Right cardiac atrium (tissue), 5 donors: ENCODE data around the gene DNAJC5G. TPM values are rescaled to one million over a fixed set of nuclear protein-coding genes. Genes with fewer than 3 reads are reported as not detected.

Experiments
- ATAC-seq, 2 donors: fragments of 200-7000 bp; cut with Tn5 transposase; one replicate each; pipeline versions ENCODE4 v1.8.0 to v1.9.1; 2020; ENCODE audit warnings: moderate library complexity in 2 of 2, mild to moderate bottlenecking in 1 of 2
- DNase-seq, 3 donors: peaks; one replicate each; pipeline ENCODE4 v3.0.0-alpha.2; 2020
- H3K27ac ChIP-seq: one replicate; pipeline ENCODE4 v1.5.1; 2013; ENCODE audit warnings: mild to moderate bottlenecking, low read length, control low read depth, moderate library complexity
- H3K27me3 ChIP-seq: one replicate; pipeline ENCODE4 v1.6.1; 2013; ENCODE audit not compliant: control insufficient read depth, insufficient read depth
- H3K4me1 ChIP-seq: one replicate; pipeline ENCODE4 v1.6.1; 2013; ENCODE audit warnings: low read length; ENCODE audit not compliant: control insufficient read depth, insufficient read depth
- H3K4me3 ChIP-seq: one replicate; pipeline ENCODE4 v1.5.1; 2013; ENCODE audit warnings: low read length, control low read depth
- H3K9me3 ChIP-seq: one replicate; pipeline ENCODE4 v1.6.1; 2013; ENCODE audit warnings: low read length; ENCODE audit not compliant: control insufficient read depth
- WGBS: extraction: QIAGEN DNeasy Blood & Tissue Kit; methylation state at CpG from one replicate; pipeline ENCODE4 v1.1.7; 2013; 5-methylcytosine and 5-hydroxymethylcytosine counted together
- intact Hi-C, 4 donors: fragments of 100-400 bp; cut with DNase I; formaldehyde crosslinking; loops; one replicate each; pipeline versions ENCODE4 v1.11.0 to v1.14.0; 2022 to 2023
- polyA plus RNA-seq: library from polyadenylated mRNA; stranded (reverse); fragments of 200-250 nt; gene quantifications from one replicate; pipeline ENCODE4 v1.2.3, GENCODE V29; 2013
- total RNA-seq, 4 donors: library from RNA; stranded (reverse); fragmentation: NEBNext Ultra II Directional; extraction: Animal tissue kit (Norgen Biotek cat#: 25700); gene quantifications; one replicate each; pipeline ENCODE4 v1.2.1, GENCODE V29; 2021
- donor health status: healthy with polysubstance abuse.
- donor health status: DM: no; HTN: yes; CAD: no.
- donor health status: DM: no; HTN: no; CAD: no.
- donor health status: DM: no; HTN: yes; CAD: no; lungs with severe emphysema.
- donor health status: DM: yes; HTN: yes; CAD: no.

The DNAJC5G gene
- total and polyA plus RNA-seq, 5 donors: 1.3 to 3.0 (median 2.1) TPM

DNA sequence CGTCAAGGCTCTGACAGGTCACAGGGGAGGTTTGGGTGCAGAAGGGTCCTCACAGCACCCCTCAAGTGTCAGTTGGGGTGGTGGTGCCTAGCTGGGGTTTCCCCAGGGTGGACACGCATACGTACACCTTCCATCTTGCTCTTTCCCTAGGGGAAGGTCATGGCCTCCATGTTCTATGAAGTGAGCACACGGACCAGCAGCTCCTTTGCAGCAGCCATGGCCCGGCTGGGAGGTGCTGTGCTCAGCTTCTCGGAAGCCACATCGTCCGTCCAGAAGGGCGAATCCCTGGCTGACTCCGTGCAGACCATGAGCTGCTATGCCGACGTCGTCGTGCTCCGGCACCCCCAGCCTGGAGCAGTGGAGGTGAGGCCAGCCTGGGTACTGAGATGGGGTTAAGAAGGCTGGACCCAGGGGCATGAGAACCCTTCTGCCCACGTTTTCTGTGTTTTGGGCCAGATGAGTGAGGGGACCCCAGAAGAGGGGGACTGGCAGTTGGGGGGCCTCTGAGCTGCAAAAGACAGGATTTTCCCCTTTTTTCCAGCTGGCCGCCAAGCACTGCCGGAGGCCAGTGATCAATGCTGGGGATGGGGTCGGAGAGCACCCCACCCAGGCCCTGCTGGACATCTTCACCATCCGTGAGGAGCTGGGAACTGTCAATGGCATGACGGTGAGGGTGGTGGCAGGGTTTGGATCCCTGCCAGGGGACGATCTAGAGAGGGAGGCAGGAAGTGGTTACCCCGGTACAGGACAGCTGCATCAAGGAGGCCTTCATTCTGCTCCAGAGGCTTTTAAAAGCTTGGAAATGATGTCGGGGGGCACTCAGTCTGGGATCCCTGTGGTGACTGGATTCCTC lies 33.2 kb upstream of the DNAJC5G start:
- Histone ChIP-seq H3K4me1 (peaks cover 1% of the 10 kb centered on the region), H3K27ac (no peak overlapping the region), H3K4me3 (no peak overlapping the region), H3K9me3 (no peaks in the 10 kb centered on the region), H3K27me3 (no peaks in the 10 kb centered on the region)
- 82% methylated on average over 24 of the region's 24 CpGs for WGBS
- intact Hi-C loops: no loop called here
- DNase-seq (peak in 2 of 3 donors; percentile 21 to 33), ATAC-seq (no peak)

DNA sequence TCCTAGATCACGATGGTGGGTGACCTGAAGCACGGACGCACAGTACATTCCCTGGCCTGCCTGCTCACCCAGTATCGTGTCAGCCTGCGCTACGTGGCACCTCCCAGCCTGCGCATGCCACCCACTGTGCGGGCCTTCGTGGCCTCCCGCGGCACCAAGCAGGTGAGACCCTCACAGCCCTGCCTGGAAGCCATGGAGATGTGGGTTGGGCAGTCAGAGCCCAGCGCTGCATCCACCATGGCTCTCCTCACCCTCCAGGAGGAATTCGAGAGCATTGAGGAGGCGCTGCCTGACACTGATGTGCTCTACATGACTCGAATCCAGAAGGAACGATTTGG lies 32.6 kb upstream of the DNAJC5G start:
- Histone ChIP-seq H3K27ac (no peak overlapping the region), H3K4me3 (no peak overlapping the region), H3K27me3 (no peaks in the 10 kb centered on the region), H3K9me3 (no peaks in the 10 kb centered on the region), H3K4me1 (peaks cover 1% of the 10 kb centered on the region)
- DNase-seq (peak in 2 of 3 donors; percentile 41 to 43), ATAC-seq (peak in 1 of 2 donors; percentile 2)
- intact Hi-C loops: no loop called here
- WGBS: 93% methylated on average over 16 of the region's 16 CpGs

DNA sequence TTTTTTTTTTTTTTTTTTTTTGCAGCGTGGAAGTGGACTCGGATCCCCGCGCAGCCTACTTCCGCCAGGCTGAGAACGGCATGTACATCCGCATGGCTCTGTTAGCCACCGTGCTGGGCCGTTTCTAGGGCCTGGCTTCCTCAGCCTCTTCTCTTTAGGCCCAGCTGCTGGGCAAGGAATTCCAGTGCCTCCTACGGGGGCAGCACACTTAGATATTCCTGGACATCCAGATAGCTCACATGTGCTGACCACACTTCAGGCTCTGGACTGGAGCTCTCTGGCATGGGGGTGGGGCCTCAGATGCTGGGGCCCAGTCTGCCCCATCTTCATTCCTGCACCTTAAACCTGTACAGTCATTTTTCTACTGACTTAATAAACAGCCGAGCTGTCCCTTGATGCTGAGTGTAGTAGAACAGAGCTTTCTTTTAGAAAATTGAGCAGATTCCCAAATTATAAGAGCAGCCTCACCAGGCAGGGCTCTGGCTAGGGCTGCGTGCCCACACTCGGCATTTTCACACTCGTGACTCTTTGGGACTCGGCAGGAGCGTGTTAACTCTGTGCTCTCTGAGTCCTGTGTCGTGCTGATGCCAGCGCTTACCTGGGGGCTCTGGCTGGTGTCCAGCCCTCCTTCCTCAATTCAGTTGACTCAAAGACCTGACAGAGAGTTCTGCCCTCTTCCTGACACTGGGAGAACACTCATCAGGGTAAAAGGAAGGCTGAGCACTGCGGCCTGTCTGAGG lies 31.7 kb upstream of the DNAJC5G start:
- Histone ChIP-seq H3K27me3 (no peaks in the 10 kb centered on the region), H3K4me1 (peaks cover 1% of the 10 kb centered on the region), H3K9me3 (no peaks in the 10 kb centered on the region), H3K4me3 (no peak overlapping the region), H3K27ac (peak overlapping the region; percentile 60)
- 61% methylated on average over 19 of the region's 19 CpGs for WGBS
- peak in 2 of 3 donors; percentile 46 to 54 for DNase-seq
- ATAC-seq: peak; percentile 40 to 42
- intact Hi-C loops: no loop called here

- peak in 1 of 3 donors; percentile 10 for DNase-seq
- peak overlapping the region; percentile 15 for H3K27ac ChIP-seq
- ATAC-seq: no peak
- no peaks in the 10 kb centered on the region for H3K27me3 ChIP-seq
- H3K9me3 ChIP-seq: no peaks in the 10 kb centered on the region
- H3K4me3 ChIP-seq: no peak overlapping the region
- H3K4me1 ChIP-seq: peaks cover 1% of the 10 kb centered on the region
- 65% methylated on average over 10 of the region's 10 CpGs for WGBS
- intact Hi-C loops: loop anchor here in 1 of 4 donors (5.0 kb wide), 1 partner anchor 37 kb away; the partner anchor contains the start of gene TRIM54
Measured at GRCh38 chr2:27245116-27245515, 30.1 kb upstream of the DNAJC5G start.

DNA sequence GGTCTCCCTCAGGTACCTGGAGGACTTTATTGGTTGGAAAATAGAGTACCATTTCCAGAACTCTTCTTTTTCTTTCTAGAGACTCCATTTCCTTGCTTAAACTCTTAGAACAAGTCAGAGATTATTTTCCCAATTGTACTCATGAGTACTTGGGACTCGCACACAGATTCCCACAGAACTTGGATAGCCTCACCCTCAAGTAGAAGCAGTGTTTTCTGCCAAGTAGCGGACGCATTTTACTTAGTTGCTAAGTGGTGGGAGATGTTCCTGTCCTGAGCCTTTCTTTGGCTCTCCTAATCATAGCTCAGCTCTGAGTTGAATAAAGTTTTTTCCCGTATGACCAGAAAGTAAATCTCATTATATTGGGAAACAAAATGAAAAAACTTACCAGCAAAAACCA lies 29.6 kb upstream of the DNAJC5G start:
- Histone ChIP-seq H3K9me3 (no peaks in the 10 kb centered on the region), H3K4me1 (peaks cover 1% of the 10 kb centered on the region), H3K4me3 (no peak overlapping the region), H3K27ac (no peak overlapping the region), H3K27me3 (no peaks in the 10 kb centered on the region)
- 38% methylated on average over 4 of the region's 4 CpGs for WGBS
- intact Hi-C loops: loop anchor here in 1 of 4 donors (5.0 kb wide), 1 partner anchor 37 kb away; the partner anchor contains the start of gene TRIM54
- DNase-seq (no peak), ATAC-seq (no peak)

DNA sequence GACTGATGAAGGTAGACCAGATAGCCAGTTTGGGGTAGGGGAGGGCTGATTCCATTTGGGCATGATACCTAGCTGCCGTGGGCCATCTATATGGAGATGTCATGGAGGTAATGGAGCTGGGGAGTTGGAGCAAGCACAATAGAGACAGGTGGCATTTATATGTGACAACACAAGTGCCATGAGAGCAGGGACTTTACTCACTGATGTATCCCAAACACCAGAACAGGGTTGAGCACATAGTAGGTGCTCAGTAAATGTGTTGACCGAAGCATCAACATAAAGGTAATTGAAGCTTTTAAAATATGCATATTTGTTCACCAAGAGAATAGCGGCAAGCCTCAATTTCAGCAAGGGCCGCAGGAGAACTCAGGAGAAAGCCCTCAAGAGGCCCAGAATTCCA lies 27.3 kb upstream of the DNAJC5G start:
- WGBS: 67% methylated on average over 4 of the region's 4 CpGs
- Histone ChIP-seq H3K4me1 (peaks cover 1% of the 10 kb centered on the region), H3K27ac (no peak overlapping the region), H3K27me3 (no peaks in the 10 kb centered on the region), H3K9me3 (no peaks in the 10 kb centered on the region), H3K4me3 (no peak overlapping the region)
- intact Hi-C loops: loop anchor here in 1 of 4 donors (5.0 kb wide), 1 partner anchor 34 kb away; the partner anchor contains the start of gene TRIM54
- no peak for DNase-seq
- no peak for ATAC-seq

DNA sequence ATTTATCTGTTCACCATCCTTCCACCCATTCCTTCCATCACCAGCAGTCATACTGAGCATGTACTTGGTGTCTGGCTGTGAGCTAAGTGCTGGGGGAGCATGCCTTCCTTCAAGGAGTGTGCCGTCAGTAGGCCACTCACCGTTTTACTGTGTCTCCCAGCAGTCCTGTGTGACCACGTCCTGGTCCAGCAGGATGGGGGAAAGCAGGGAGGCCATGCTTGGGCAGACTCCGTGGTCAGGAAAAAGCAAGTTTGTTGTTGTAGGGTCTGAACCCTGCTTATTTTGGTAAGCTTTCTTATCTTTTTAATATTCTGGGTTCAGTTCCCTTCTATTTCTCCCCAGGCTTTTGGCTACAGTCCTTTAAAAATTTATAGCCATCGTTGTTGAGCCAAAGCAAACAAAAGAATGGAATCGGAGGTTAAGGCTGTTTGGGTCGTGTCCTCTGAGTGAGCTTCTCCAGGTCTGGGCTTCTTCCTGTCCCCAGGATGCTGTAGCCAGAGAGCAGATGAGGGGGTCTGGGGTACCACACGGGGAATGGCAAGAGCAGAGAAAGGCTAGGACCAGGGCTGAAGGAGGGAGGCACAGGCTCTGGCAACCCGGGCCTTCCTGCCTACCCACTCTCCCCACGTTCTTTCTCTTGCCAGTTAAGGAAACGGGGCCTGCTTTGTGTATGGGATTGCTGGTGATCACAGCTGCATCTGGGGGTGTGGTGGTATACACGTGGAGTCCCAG lies 25.9 kb upstream of the DNAJC5G start:
- intact Hi-C loops: loop anchor here in 1 of 4 donors (5.0 kb wide), 1 partner anchor 33 kb away; the partner anchor contains the start of gene TRIM54
- Histone ChIP-seq H3K4me3 (no peak overlapping the region), H3K27ac (no peak overlapping the region), H3K9me3 (no peaks in the 10 kb centered on the region), H3K27me3 (no peaks in the 10 kb centered on the region), H3K4me1 (peaks cover 1% of the 10 kb centered on the region)
- DNase-seq (peak in 1 of 3 donors; percentile 15), ATAC-seq (no peak)
- WGBS: 46% methylated on average over 12 of the region's 12 CpGs

- no peaks in the 10 kb centered on the region for H3K4me1 ChIP-seq
- intact Hi-C loops: loop anchor here in 1 of 4 donors (5.0 kb wide), 1 partner anchor 32 kb away; the partner anchor contains the start of gene TRIM54
- ATAC-seq (peak; percentile 73 to 85), DNase-seq (peak; percentile 57 to 86 (median 83))
- no peaks in the 10 kb centered on the region for H3K9me3 ChIP-seq
- H3K27ac ChIP-seq: no peak overlapping the region
- 22% methylated on average over 22 of the region's 22 CpGs for WGBS
- no peaks in the 10 kb centered on the region for H3K27me3 ChIP-seq
- H3K4me3 ChIP-seq: no peak overlapping the region
Measured at GRCh38 chr2:27249891-27250651, 25.2 kb upstream of the DNAJC5G start.

GRCh38 chr2:27250652-27251379 lies 24.4 kb upstream of the DNAJC5G start:
- ATAC-seq: no peak

More at GRCh38 chr2:27250652-27251379, 24.4 kb upstream of the DNAJC5G start:
- 55% methylated on average over 13 of the region's 13 CpGs for WGBS
- intact Hi-C loops: no loop called here
- H3K4me1 ChIP-seq: no peaks in the 10 kb centered on the region
- DNase-seq: peak in 1 of 3 donors; percentile 22
- H3K27ac ChIP-seq: no peak overlapping the region
- no peaks in the 10 kb centered on the region for H3K9me3 ChIP-seq
- H3K4me3 ChIP-seq: no peak overlapping the region
- no peaks in the 10 kb centered on the region for H3K27me3 ChIP-seq
